ENCODE data around the gene NAV2. TPM values are rescaled to one million over a fixed set of nuclear protein-coding genes. Genes with fewer than 3 reads are reported as not detected.
"Not testable (repeated sequence)": the region's sequence is repeated elsewhere in the genome, so short reads cannot be mapped to it uniquely, and the experiment has no call there.

Gene NAV2
- total RNA-seq, 1 donor from 2014 or later, result 0.39 TPM

DNA sequence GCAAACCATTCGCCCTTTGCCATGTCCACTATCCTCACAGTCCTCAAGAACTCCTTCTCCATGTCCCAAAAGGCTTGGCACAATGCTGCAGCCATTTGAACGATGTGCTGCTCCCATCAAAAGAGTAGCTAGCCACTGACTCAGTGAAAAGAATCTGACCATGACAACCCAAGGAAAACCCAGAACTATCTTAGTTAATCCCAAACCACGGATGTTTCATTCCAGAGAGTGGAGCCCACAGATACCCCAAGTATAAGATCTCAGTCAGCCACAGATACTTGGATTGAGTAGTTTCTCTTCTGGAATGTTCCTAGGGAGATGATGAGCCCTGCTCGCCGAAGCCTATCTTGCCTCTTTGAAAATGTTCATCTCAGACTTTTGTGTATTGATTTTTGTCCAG lies 176.9 kb downstream of the NAV2 start:
- no peak for DNase-seq (ENCODE audit: low spot score)
- Mint-ChIP-seq H3K9me3 (no peaks in the 10 kb centered on the region), H3K4me1 (ENCODE audit: low read depth) (no peaks in the 10 kb centered on the region), H3K27ac (no peak overlapping the region), H3K36me3 (ENCODE audit: low read depth) (no peaks in the 10 kb centered on the region), H3K27me3 (ENCODE audit: low read depth) (no peaks in the 10 kb centered on the region), H3K4me3 (ENCODE audit: low read depth) (no peak overlapping the region)
- intact Hi-C loops (cut with micrococcal nuclease), result no loop called here

DNA sequence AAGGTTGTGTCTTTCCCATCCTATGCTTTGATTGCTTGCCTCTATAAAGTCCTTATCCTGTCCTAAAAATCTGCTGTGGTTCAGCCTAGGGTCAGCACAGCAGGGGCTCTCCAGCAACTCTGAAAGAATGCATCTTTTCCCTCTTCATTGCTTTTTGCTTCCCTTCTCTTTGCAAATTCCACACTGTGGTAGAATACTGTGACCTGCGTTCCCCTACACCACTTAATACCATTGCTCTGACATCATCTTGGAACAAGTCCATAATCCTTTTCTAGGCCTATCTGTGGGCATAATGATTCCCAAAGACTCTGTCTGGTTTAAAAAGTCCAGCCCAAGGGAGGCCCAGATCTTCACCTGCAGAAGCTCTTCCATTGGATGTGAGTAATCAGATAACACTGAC lies 177.7 kb downstream of the NAV2 start:
- no peaks in the 10 kb centered on the region for H3K27me3 Mint-ChIP-seq (ENCODE audit: low read depth)
- intact Hi-C loops (cut with micrococcal nuclease), result no loop called here
- no peaks in the 10 kb centered on the region for H3K36me3 Mint-ChIP-seq (ENCODE audit: low read depth)
- no peaks in the 10 kb centered on the region for H3K9me3 Mint-ChIP-seq
- H3K27ac Mint-ChIP-seq, result no peak overlapping the region
- no peaks in the 10 kb centered on the region for H3K4me1 Mint-ChIP-seq (ENCODE audit: low read depth)
- no peak overlapping the region for H3K4me3 Mint-ChIP-seq (ENCODE audit: low read depth)
- DNase-seq (ENCODE audit: low spot score), result no peak

DNA sequence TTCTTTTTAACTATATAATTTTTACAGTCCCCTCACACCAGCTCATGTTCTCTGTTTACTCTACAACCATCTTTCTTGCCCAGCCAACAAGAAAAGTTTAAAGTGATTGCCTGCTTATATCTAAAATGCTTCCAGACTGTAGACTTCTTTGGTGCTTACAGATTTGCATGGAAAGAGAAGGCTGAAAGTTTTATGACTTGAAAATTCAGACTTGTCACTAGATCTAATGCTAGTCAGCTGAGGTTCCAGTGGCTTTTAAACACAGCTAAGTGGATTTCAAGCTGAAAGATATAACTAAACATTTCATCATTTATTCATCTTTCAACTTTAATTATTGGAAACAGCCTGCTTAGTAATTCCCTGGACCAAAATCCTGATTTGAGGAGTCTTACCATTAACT lies 178.4 kb downstream of the NAV2 start:
- H3K9me3 Mint-ChIP-seq, result no peaks in the 10 kb centered on the region
- no peak overlapping the region for H3K27ac Mint-ChIP-seq
- H3K36me3 Mint-ChIP-seq (ENCODE audit: low read depth), result no peaks in the 10 kb centered on the region
- no peaks in the 10 kb centered on the region for H3K27me3 Mint-ChIP-seq (ENCODE audit: low read depth)
- no peak for DNase-seq (ENCODE audit: low spot score)
- H3K4me1 Mint-ChIP-seq (ENCODE audit: low read depth), result no peaks in the 10 kb centered on the region
- no peak overlapping the region for H3K4me3 Mint-ChIP-seq (ENCODE audit: low read depth)
- intact Hi-C loops (cut with micrococcal nuclease), result no loop called here

DNA sequence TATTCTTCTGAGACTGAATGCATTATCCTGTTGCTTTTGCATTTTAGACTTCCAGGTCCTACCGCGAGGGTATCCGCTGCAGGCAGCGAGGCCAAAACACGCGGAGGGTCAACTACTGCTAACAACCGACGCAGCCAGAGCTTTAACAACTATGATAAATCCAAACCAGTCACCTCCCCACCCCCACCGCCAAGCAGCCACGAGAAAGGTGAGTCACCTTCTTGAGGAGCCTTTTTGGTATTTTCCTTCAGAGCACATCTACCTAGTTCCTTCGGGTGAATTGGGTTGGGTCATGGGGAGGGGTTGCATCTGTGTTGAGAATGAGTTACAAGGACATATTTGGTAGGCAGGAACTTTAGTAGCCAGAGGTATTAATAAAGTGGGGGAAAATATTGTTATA lies 179.8 kb downstream of the NAV2 start:
- intact Hi-C loops (cut with micrococcal nuclease), result no loop called here
- Mint-ChIP-seq H3K4me3 (ENCODE audit: low read depth) (no peak overlapping the region), H3K27ac (no peak overlapping the region), H3K36me3 (ENCODE audit: low read depth) (no peaks in the 10 kb centered on the region), H3K4me1 (ENCODE audit: low read depth) (no peaks in the 10 kb centered on the region), H3K27me3 (ENCODE audit: low read depth) (no peaks in the 10 kb centered on the region), H3K9me3 (no peaks in the 10 kb centered on the region)
- DNase-seq (ENCODE audit: low spot score), result no peak

DNA sequence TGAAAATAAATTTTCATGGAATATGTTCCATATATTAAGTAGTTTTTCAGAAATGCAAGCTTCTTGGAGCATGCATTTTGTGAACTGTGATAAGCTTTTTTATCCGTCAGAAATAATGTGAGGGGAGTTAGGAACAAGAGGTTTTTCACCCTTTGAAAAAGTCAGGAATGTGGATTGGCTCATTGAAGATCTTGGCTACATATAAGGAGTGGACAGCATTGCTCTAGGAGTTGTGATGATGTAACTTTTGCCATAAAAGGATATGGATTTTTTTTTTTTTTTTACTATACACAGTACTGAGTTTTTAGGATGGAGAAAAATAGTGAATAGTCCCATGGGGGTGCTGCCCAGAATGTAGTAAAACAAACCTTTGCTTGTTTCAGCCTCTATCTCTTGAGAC lies 180.2 kb downstream of the NAV2 start:
- H3K4me1 Mint-ChIP-seq (ENCODE audit: low read depth), result no peaks in the 10 kb centered on the region
- no peak overlapping the region for H3K27ac Mint-ChIP-seq
- H3K4me3 Mint-ChIP-seq (ENCODE audit: low read depth), result no peak overlapping the region
- DNase-seq (ENCODE audit: low spot score), result no peak
- H3K9me3 Mint-ChIP-seq, result no peaks in the 10 kb centered on the region
- H3K36me3 Mint-ChIP-seq (ENCODE audit: low read depth), result no peaks in the 10 kb centered on the region
- intact Hi-C loops (cut with micrococcal nuclease), result no loop called here
- H3K27me3 Mint-ChIP-seq (ENCODE audit: low read depth), result no peaks in the 10 kb centered on the region

DNA sequence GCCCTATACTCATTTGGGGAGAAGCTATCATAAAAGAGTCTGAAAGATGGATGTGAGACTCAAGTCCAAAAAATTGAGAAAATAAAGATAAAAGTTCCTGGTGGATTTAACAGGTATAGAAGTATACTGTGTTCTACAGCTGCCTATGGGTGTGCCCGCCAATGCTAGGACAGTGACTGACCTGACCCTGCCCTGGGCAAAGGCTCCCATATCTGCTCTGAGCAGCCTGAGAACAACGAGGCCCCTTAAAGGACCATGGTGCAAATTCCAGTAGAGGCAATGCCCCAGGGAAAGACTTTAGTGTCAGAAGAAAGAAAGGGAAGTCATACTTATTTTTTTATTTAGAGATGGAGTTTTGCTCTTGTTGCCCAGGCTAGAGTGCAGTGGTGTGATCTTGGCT lies 181.8 kb downstream of the NAV2 start:
- Mint-ChIP-seq H3K4me3 (ENCODE audit: low read depth) (no peak overlapping the region), H3K4me1 (ENCODE audit: low read depth) (no peaks in the 10 kb centered on the region), H3K27ac (no peak overlapping the region), H3K9me3 (no peaks in the 10 kb centered on the region), H3K36me3 (ENCODE audit: low read depth) (no peaks in the 10 kb centered on the region), H3K27me3 (ENCODE audit: low read depth) (no peaks in the 10 kb centered on the region)
- no peak for DNase-seq (ENCODE audit: low spot score)
- intact Hi-C loops (cut with micrococcal nuclease), result no loop called here

DNA sequence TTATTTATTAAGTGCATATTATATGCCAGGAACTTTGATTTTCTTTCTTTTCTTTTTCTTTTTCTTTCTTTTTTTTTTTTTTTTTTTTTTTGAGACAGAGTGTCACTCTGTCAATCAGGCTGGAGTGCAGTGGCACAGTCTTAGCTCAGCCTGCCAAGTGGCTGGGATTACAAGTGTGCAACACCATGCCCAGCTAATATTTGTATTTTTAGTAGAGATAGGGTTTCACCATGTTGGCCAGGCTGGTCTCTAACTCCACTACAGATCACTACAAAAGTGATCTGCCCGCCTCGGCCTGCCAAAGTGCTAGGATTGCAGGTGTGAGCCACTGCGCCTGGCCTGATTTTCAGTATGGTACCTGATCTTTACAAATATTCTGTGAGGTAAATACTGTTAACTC lies 182.4 kb downstream of the NAV2 start:
- H3K4me3 Mint-ChIP-seq (ENCODE audit: low read depth); H3K27me3 Mint-ChIP-seq (ENCODE audit: low read depth); H3K27ac Mint-ChIP-seq; H3K4me1 Mint-ChIP-seq (ENCODE audit: low read depth); DNase-seq (ENCODE audit: low spot score); H3K9me3 Mint-ChIP-seq; intact Hi-C loops (cut with micrococcal nuclease); H3K36me3 Mint-ChIP-seq (ENCODE audit: low read depth): not testable (repeated sequence)

DNA sequence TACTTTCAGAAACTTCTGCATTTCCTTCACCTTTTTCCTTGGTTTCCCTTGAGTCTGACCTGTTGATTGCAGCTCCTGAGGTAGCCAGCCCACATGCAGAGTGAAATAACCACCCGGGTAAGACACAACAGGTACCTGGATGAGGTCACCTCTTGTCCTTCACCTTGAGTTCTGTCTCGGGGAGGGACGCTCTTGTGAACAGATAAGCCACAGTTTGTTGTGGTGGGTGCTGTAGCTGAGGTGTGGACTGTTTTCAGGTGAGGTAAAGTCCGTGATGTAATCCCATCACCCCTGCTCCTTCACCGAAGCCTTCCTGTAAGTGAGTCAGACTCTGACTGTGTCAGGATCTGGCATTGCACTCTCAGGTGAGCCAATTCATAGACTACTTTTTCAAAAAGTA lies 183.1 kb downstream of the NAV2 start:
- Mint-ChIP-seq H3K27me3 (ENCODE audit: low read depth) (peaks cover 3% of the 10 kb centered on the region), H3K36me3 (ENCODE audit: low read depth) (no peaks in the 10 kb centered on the region), H3K9me3 (no peaks in the 10 kb centered on the region), H3K27ac (no peak overlapping the region), H3K4me1 (ENCODE audit: low read depth) (no peaks in the 10 kb centered on the region), H3K4me3 (ENCODE audit: low read depth) (no peak overlapping the region)
- intact Hi-C loops (cut with micrococcal nuclease), result no loop called here
- DNase-seq (ENCODE audit: low spot score), result no peak

DNA sequence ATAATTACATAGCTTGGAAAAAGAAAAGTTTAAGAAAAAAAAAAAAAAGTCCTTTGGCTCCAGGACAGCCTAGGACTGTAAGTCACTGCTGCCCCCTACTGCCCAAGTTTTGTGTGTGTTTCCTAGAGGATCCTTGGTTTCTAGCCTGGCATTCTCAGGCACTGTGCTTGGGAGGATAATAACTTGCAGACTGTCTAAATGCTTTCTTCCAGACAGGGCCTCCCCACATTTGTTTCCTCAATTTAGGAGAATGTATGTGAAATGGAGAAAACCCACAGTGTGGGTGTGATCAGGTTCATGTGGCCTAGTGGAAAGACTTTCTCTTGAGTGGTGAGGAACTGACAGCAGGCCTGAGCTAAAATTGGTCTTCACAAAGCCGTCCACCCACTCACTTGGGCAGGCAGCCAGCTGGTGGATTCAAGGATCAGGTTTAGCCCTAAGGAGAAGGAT lies 191.0 kb downstream of the NAV2 start:
- Mint-ChIP-seq H3K4me3 (ENCODE audit: low read depth) (no peak overlapping the region), H3K36me3 (ENCODE audit: low read depth) (no peaks in the 10 kb centered on the region), H3K4me1 (ENCODE audit: low read depth) (no peaks in the 10 kb centered on the region), H3K27ac (no peak overlapping the region), H3K27me3 (ENCODE audit: low read depth) (peaks cover 3% of the 10 kb centered on the region), H3K9me3 (no peaks in the 10 kb centered on the region)
- no peak for DNase-seq (ENCODE audit: low spot score)
- intact Hi-C loops (cut with micrococcal nuclease), result loop anchor here (5.0 kb wide), 1 partner anchor 341 kb away; no protein-coding TSS in a partner anchor

DNA sequence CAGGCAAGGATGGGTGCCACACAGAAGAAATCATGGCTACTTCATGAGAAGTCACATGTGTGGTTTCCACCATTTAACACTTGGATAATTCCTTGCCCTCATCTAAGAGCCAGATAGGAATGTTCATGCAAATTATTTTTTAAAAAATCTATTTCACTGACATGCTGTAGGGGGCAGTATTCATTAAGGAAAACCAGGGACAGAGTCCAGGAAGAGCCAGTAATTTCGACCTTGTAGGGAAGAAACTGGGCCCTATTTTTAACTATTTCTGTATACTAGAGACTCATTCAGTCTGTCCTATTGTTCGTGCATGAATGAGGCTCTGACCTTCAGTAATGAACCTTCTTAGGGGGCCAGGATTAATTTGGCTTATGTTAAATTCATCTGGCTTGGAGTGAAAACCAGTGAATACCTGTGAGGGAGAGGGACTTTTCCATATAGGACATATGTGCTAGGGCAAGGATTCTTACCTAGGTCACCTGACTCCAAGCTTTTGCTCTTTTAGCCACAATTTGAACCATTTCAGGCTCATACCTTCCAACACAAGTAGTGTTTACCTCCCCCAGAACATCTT lies 192.7 kb downstream of the NAV2 start:
- DNase-seq (ENCODE audit: low spot score), result no peak
- intact Hi-C loops (cut with micrococcal nuclease), result no loop called here
- Mint-ChIP-seq H3K27me3 (ENCODE audit: low read depth) (no peaks in the 10 kb centered on the region), H3K4me3 (ENCODE audit: low read depth) (no peak overlapping the region), H3K36me3 (ENCODE audit: low read depth) (no peaks in the 10 kb centered on the region), H3K4me1 (ENCODE audit: low read depth) (no peaks in the 10 kb centered on the region), H3K9me3 (no peaks in the 10 kb centered on the region), H3K27ac (no peak overlapping the region)

DNA sequence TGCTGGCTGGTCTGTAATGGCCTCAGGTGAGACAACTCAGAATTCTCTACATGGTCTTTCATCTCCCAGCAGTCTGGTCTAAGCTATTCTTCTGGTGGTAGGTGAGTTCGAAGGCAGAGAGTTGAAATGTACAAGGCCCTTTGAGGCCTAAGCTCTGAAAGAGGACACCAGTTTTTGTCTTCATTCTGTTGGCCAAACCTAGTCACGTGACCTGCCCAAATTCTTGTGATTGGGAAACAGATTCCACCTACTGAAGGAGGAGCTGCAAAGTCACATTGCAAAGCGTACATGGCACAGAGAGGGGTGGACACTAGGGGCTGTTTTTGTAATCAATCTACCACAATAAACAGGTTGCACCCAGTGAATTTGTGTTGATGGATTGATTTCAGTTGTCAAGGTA lies 193.5 kb downstream of the NAV2 start:
- Mint-ChIP-seq H3K36me3 (ENCODE audit: low read depth) (no peaks in the 10 kb centered on the region), H3K9me3 (no peaks in the 10 kb centered on the region), H3K27ac (no peak overlapping the region), H3K4me1 (ENCODE audit: low read depth) (no peaks in the 10 kb centered on the region), H3K4me3 (ENCODE audit: low read depth) (no peak overlapping the region), H3K27me3 (ENCODE audit: low read depth) (no peaks in the 10 kb centered on the region)
- intact Hi-C loops (cut with micrococcal nuclease), result no loop called here
- DNase-seq (ENCODE audit: low spot score), result no peak

DNA sequence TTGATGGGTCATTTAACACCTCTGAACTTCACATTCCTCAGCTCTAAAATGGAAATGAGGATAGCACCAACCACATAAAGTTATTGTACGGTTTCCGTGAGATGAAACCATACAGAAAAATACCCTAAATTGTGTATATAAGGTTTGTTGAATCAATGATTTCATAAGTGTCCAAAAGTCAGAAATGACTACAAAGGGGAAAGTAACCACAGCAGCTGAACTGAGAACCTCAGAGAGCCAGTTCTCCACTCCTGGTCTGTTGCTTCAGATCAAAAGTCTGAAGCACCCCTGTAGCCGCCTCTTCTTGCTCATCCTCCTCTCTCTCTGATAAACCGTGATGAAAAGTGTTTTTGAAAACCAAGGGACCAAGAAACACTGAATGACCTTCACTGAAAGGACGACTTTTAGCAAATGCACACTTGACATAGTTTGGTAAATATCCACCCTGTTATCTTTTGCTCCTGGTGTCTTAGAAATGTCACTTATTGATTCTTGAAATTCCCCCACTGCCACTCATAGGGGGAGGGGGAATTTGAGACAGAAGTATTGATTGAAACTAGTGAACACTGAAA lies 194.5 kb downstream of the NAV2 start:
- Mint-ChIP-seq H3K27ac (no peak overlapping the region), H3K4me1 (ENCODE audit: low read depth) (no peaks in the 10 kb centered on the region), H3K27me3 (ENCODE audit: low read depth) (no peaks in the 10 kb centered on the region), H3K9me3 (no peaks in the 10 kb centered on the region), H3K4me3 (ENCODE audit: low read depth) (no peak overlapping the region), H3K36me3 (ENCODE audit: low read depth) (no peaks in the 10 kb centered on the region)
- intact Hi-C loops (cut with micrococcal nuclease), result no loop called here
- DNase-seq (ENCODE audit: low spot score), result no peak

DNA sequence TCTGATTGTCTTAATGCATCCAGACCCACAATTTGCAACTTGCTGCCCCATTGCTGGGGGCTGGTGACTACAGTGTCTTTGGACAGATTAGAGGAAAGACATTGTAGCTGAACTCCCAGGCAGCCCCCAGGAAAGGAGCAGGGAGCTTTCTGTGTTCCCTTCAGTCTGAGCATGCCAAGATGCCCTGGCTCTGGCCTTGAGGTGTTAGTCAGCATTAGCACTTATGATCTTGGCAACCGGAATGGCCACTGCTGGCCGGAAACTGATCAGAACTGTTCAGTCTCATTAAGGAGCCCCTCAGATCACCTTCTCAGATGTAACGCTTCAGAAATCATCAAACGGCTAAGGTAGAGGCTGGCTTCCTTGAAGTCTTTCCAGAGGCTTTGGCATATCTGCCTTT lies 195.2 kb downstream of the NAV2 start:
- intact Hi-C loops (cut with micrococcal nuclease), result no loop called here
- Mint-ChIP-seq H3K4me3 (ENCODE audit: low read depth) (no peak overlapping the region), H3K4me1 (ENCODE audit: low read depth) (no peaks in the 10 kb centered on the region), H3K27me3 (ENCODE audit: low read depth) (no peaks in the 10 kb centered on the region), H3K36me3 (ENCODE audit: low read depth) (no peaks in the 10 kb centered on the region), H3K9me3 (no peaks in the 10 kb centered on the region), H3K27ac (no peak overlapping the region)
- no peak for DNase-seq (ENCODE audit: low spot score)

DNA sequence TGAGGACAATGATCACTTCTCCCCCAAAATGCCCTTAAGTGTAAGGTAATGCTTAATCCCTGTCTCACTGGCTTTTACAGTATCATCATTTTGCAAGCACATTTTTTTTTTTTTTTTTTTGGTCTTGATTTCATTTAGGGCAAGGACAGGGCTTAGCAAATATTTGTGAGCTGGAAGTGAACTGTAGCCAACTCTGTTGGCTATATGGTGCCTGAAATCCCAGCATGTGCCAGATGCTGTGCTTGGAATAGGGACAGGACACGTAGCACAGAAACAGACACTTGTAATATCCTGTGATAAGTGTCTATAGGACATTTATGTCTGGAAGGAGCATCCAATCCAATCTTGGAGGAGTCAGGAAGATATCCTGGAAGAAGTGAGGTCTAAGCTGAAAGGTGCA lies 198.3 kb downstream of the NAV2 start:
- H3K4me3 Mint-ChIP-seq (ENCODE audit: low read depth), result no peak overlapping the region
- intact Hi-C loops (cut with micrococcal nuclease), result no loop called here
- no peaks in the 10 kb centered on the region for H3K36me3 Mint-ChIP-seq (ENCODE audit: low read depth)
- H3K27ac Mint-ChIP-seq, result no peak overlapping the region
- no peak for DNase-seq (ENCODE audit: low spot score)
- H3K27me3 Mint-ChIP-seq (ENCODE audit: low read depth), result no peaks in the 10 kb centered on the region
- no peaks in the 10 kb centered on the region for H3K4me1 Mint-ChIP-seq (ENCODE audit: low read depth)
- no peaks in the 10 kb centered on the region for H3K9me3 Mint-ChIP-seq
